SU-DHL-6 (cell line): ENCODE results near the gene NRN1.
"Not testable (repeated sequence)": the region's sequence is repeated elsewhere in the genome, so short reads cannot be mapped to it uniquely, and the experiment has no call there.

ENCODE experiments used
- EZH2phosphoT487 ChIP-seq: fragments of 200-600 bp; sonication (generic), shearing (Covaris generic); conservative IDR thresholded peaks from 2 replicates; pipeline ENCODE4 v1.6.1; 2018; ENCODE audit warnings: mild to moderate bottlenecking, antibody characterized with exemption, low read length, moderate library complexity, mixed read lengths
- TF ChIP-seq, protein P1 (sequence below): fragments of 200-600 bp; sonication (generic); IDR thresholded peaks from one replicate; pipeline ENCODE4 v1.5.1; 2017; ENCODE audit warnings: antibody characterized with exemption, mild to moderate bottlenecking, low read length, moderate library complexity; ENCODE audit not compliant: insufficient read depth, poor library complexity, severe bottlenecking

DNA sequence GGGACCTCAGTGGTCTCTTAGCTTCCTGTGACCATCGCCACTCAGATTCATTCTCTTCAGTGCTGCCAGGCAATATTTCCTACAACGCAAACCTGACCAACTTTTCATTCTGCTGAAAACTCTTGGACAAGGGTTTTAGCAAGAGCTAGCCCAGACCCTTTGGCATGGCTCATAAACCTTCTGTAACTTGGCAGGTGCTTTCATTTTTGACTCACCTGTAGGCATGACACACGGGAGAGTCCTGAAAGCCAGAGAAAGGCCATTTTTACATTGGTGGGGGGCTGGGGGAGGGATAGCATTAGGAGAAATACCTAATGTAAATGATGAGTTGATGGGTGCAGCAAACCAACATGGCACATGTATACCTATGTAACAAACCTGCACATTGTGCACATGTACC is 38.7 kb downstream of the NRN1 start:
- TF ChIP-seq, protein P1, sequence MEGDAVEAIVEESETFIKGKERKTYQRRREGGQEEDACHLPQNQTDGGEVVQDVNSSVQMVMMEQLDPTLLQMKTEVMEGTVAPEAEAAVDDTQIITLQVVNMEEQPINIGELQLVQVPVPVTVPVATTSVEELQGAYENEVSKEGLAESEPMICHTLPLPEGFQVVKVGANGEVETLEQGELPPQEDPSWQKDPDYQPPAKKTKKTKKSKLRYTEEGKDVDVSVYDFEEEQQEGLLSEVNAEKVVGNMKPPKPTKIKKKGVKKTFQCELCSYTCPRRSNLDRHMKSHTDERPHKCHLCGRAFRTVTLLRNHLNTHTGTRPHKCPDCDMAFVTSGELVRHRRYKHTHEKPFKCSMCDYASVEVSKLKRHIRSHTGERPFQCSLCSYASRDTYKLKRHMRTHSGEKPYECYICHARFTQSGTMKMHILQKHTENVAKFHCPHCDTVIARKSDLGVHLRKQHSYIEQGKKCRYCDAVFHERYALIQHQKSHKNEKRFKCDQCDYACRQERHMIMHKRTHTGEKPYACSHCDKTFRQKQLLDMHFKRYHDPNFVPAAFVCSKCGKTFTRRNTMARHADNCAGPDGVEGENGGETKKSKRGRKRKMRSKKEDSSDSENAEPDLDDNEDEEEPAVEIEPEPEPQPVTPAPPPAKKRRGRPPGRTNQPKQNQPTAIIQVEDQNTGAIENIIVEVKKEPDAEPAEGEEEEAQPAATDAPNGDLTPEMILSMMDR, result not testable (repeated sequence)
- not testable (repeated sequence) for TF ChIP-seq EZH2phosphoT487
